Activated CD4-positive, alpha-beta T cell treated with anti-CD3 and anti-CD28 coated beads, Interleukin-2, amount 10 ng/mL, durations not matched to agents 7 days and 5 days (primary cell): Measurements from ENCODE around the gene CFI. TPM values are rescaled to one million over a fixed set of nuclear protein-coding genes. Genes with fewer than 3 reads are reported as not detected.
"Not testable (repeated sequence)": the region's sequence is repeated elsewhere in the genome, so short reads cannot be mapped to it uniquely, and the experiment has no call there.

ENCODE experiments used
- CTCF ChIA-PET: fragments of 350-600 bp; sonication (Branson Sonifier 250); formaldehyde crosslinking; loops from one replicate; lab custom pipeline; 2021; ENCODE audit warnings: antibody characterized with exemption; lab: Charles Lee
- POLR2A ChIA-PET: fragments of 350-600 bp; sonication (Branson Sonifier 250); formaldehyde crosslinking; loops from one replicate; lab custom pipeline; 2021; ENCODE audit warnings: antibody characterized with exemption; lab: Charles Lee
- DNase-seq: peaks from one replicate; pipeline ENCODE4 v3.0.0-alpha.2; 2020
- H3K27ac Mint-ChIP-seq: one replicate; pipeline ENCODE4 v1.8.0; 2021; ENCODE audit warnings: mild to moderate bottlenecking, moderate library complexity, mixed read lengths
- H3K27me3 Mint-ChIP-seq: one replicate; pipeline ENCODE4 v1.8.0; 2021; ENCODE audit warnings: mixed read lengths
- H3K36me3 Mint-ChIP-seq: one replicate; pipeline ENCODE4 v1.8.0; 2021; ENCODE audit warnings: low read depth, mixed read lengths
- H3K4me1 Mint-ChIP-seq: one replicate; pipeline ENCODE4 v1.8.0; 2021; ENCODE audit warnings: mixed read lengths
- H3K4me3 Mint-ChIP-seq: one replicate; pipeline ENCODE4 v1.8.0; 2021; ENCODE audit warnings: mild to moderate bottlenecking, moderate library complexity, mixed read lengths
- H3K9me3 Mint-ChIP-seq: one replicate; pipeline ENCODE4 v1.8.0; 2021; ENCODE audit warnings: mixed read lengths
- total RNA-seq, 2 experiments: library from RNA; stranded (reverse); gene quantifications; one replicate each; pipeline ENCODE4 v1.2.3, GENCODE V29; 2021

Gene CFI
- total RNA-seq, 2 experiments from 2014 or later = not detected

GRCh38 chr4:109782092-109782491 is 19.7 kb downstream of the CFI start:
- H3K9me3 Mint-ChIP-seq, POLR2A ChIA-PET: not testable (repeated sequence)
- CTCF ChIA-PET = interaction anchor here (1.1 kb wide), 1 partner anchor 210 kb away, joined by 3 read pairs; no protein-coding TSS in a partner anchor

GRCh38 chr4:109764789-109765402 is 36.9 kb downstream of the CFI start:
- Mint-ChIP-seq H3K4me1 (no peaks in the 10 kb centered on the region), H3K27me3 (peaks cover 7% of the 10 kb centered on the region), H3K4me3 (no peak overlapping the region), H3K36me3 (no peaks in the 10 kb centered on the region), H3K9me3 (peaks cover 3% of the 10 kb centered on the region), H3K27ac (no peak overlapping the region)
- DNase-seq = no peak
- POLR2A ChIA-PET = no interaction called here
- CTCF ChIA-PET = interaction anchor here (0.6 kb wide), 1 partner anchor 83 kb away, joined by 3 read pairs; no protein-coding TSS in a partner anchor

More at GRCh38 chr4:109782092-109782491, 19.7 kb downstream of the CFI start:
- peaks cover 21% of the 10 kb centered on the region for H3K27me3 Mint-ChIP-seq
- not testable (repeated sequence) for H3K27ac Mint-ChIP-seq, H3K4me3 Mint-ChIP-seq, H3K4me1 Mint-ChIP-seq, H3K36me3 Mint-ChIP-seq, DNase-seq

GRCh38 chr4:109764376-109764775 is 37.4 kb downstream of the CFI start:
- peaks cover 9% of the 10 kb centered on the region for H3K27me3 Mint-ChIP-seq
- H3K36me3 Mint-ChIP-seq = no peaks in the 10 kb centered on the region
- no peak for DNase-seq
- H3K4me3 Mint-ChIP-seq = no peak overlapping the region
- POLR2A ChIA-PET = no interaction called here
- no peaks in the 10 kb centered on the region for H3K4me1 Mint-ChIP-seq
- CTCF ChIA-PET = interaction anchor here (0.6 kb wide), 1 partner anchor 82 kb away, joined by 3 read pairs; no protein-coding TSS in a partner anchor
- H3K9me3 Mint-ChIP-seq = peaks cover 3% of the 10 kb centered on the region
- H3K27ac Mint-ChIP-seq = no peak overlapping the region

GRCh38 chr4:109760682-109761081 is 41.1 kb downstream of the CFI start:
- no peak overlapping the region for H3K4me3 Mint-ChIP-seq
- no peaks in the 10 kb centered on the region for H3K4me1 Mint-ChIP-seq
- no peak for DNase-seq
- peaks cover 9% of the 10 kb centered on the region for H3K27me3 Mint-ChIP-seq
- POLR2A ChIA-PET = no interaction called here
- no peak overlapping the region for H3K27ac Mint-ChIP-seq
- peaks cover 3% of the 10 kb centered on the region for H3K9me3 Mint-ChIP-seq
- no peaks in the 10 kb centered on the region for H3K36me3 Mint-ChIP-seq
- CTCF ChIA-PET = no interaction called here

- H3K36me3 Mint-ChIP-seq = no peaks in the 10 kb centered on the region
- no peaks in the 10 kb centered on the region for H3K9me3 Mint-ChIP-seq
- peaks cover 5% of the 10 kb centered on the region for H3K27me3 Mint-ChIP-seq
- ChIA-PET CTCF (interaction anchor here (1.5 kb wide), 1 partner anchor 12 kb away, joined by 4 read pairs; no protein-coding TSS in a partner anchor), POLR2A (no interaction called here)
- DNase-seq = no peak
- H3K4me3 Mint-ChIP-seq = no peak overlapping the region
- H3K27ac Mint-ChIP-seq = no peak overlapping the region
- H3K4me1 Mint-ChIP-seq = no peaks in the 10 kb centered on the region
Observed at GRCh38 chr4:109755656-109756055, 46.1 kb downstream of the CFI start.

GRCh38 chr4:109754093-109754857 is 47.5 kb downstream of the CFI start:
- DNase-seq = no peak
- Mint-ChIP-seq H3K4me1 (no peaks in the 10 kb centered on the region), H3K27me3 (no peaks in the 10 kb centered on the region), H3K27ac (no peak overlapping the region), H3K9me3 (no peaks in the 10 kb centered on the region), H3K4me3 (no peak overlapping the region), H3K36me3 (no peaks in the 10 kb centered on the region)
- ChIA-PET POLR2A (no interaction called here), CTCF (no interaction called here)

- CTCF ChIA-PET = interaction anchor here (0.9 kb wide), 1 partner anchor 18 kb away, joined by 3 read pairs; no protein-coding TSS in a partner anchor
- H3K27ac Mint-ChIP-seq = no peak overlapping the region
- H3K36me3 Mint-ChIP-seq = no peaks in the 10 kb centered on the region
- POLR2A ChIA-PET = no interaction called here
- no peaks in the 10 kb centered on the region for H3K27me3 Mint-ChIP-seq
- DNase-seq = no peak
- no peak overlapping the region for H3K4me3 Mint-ChIP-seq
- no peaks in the 10 kb centered on the region for H3K9me3 Mint-ChIP-seq
- H3K4me1 Mint-ChIP-seq = no peaks in the 10 kb centered on the region
Observed at GRCh38 chr4:109752525-109752924, 49.3 kb downstream of the CFI start.

GRCh38 chr4:109751852-109752251 is 49.9 kb downstream of the CFI start:
- POLR2A ChIA-PET = no interaction called here
- Mint-ChIP-seq H3K4me1 (no peaks in the 10 kb centered on the region), H3K4me3 (no peak overlapping the region), H3K27ac (no peak overlapping the region), H3K9me3 (no peaks in the 10 kb centered on the region), H3K36me3 (no peaks in the 10 kb centered on the region), H3K27me3 (no peaks in the 10 kb centered on the region)
- CTCF ChIA-PET = interaction anchor here (0.9 kb wide), 1 partner anchor 17 kb away, joined by 3 read pairs; no protein-coding TSS in a partner anchor
- no peak for DNase-seq

GRCh38 chr4:109750652-109751244 is 51.1 kb downstream of the CFI start:
- H3K27me3 Mint-ChIP-seq = no peaks in the 10 kb centered on the region
- ChIA-PET POLR2A (no interaction called here), CTCF (no interaction called here)
- no peak overlapping the region for H3K27ac Mint-ChIP-seq
- H3K4me1 Mint-ChIP-seq = no peaks in the 10 kb centered on the region
- no peaks in the 10 kb centered on the region for H3K36me3 Mint-ChIP-seq
- H3K9me3 Mint-ChIP-seq = no peaks in the 10 kb centered on the region
- no peak for DNase-seq
- H3K4me3 Mint-ChIP-seq = no peak overlapping the region

- H3K36me3 Mint-ChIP-seq = no peaks in the 10 kb centered on the region
- peaks cover 1% of the 10 kb centered on the region for H3K27me3 Mint-ChIP-seq
- POLR2A ChIA-PET = no interaction called here
- no peaks in the 10 kb centered on the region for H3K4me1 Mint-ChIP-seq
- no peak overlapping the region for H3K27ac Mint-ChIP-seq
- CTCF ChIA-PET = no interaction called here
- H3K4me3 Mint-ChIP-seq = no peak overlapping the region
- H3K9me3 Mint-ChIP-seq = no peaks in the 10 kb centered on the region
- no peak for DNase-seq
Observed at GRCh38 chr4:109749388-109750082, 52.3 kb downstream of the CFI start.

GRCh38 chr4:109748114-109748513 is 53.7 kb downstream of the CFI start:
- H3K27ac Mint-ChIP-seq = no peak overlapping the region
- CTCF ChIA-PET = no interaction called here

GRCh38 chr4:109746728-109747127 is 55.1 kb downstream of the CFI start:
- H3K27ac Mint-ChIP-seq = no peak overlapping the region
- no peak for DNase-seq
- H3K9me3 Mint-ChIP-seq = no peaks in the 10 kb centered on the region
- no peaks in the 10 kb centered on the region for H3K36me3 Mint-ChIP-seq
- ChIA-PET CTCF (no interaction called here), POLR2A (no interaction called here)
- H3K4me3 Mint-ChIP-seq = no peak overlapping the region
- H3K4me1 Mint-ChIP-seq = no peaks in the 10 kb centered on the region
- peaks cover 14% of the 10 kb centered on the region for H3K27me3 Mint-ChIP-seq

More at GRCh38 chr4:109748114-109748513, 53.7 kb downstream of the CFI start:
- no peak for DNase-seq
- Mint-ChIP-seq H3K4me3 (no peak overlapping the region), H3K4me1 (no peaks in the 10 kb centered on the region), H3K9me3 (no peaks in the 10 kb centered on the region), H3K27me3 (peaks cover 6% of the 10 kb centered on the region), H3K36me3 (no peaks in the 10 kb centered on the region)
- POLR2A ChIA-PET = no interaction called here
